Panc1 (cell line): ENCODE data around the gene CAMKK2. TPM values are rescaled to one million over a fixed set of nuclear protein-coding genes. Genes with fewer than 3 reads are reported as not detected.
"Not testable (repeated sequence)": the region's sequence is repeated elsewhere in the genome, so short reads cannot be mapped to it uniquely, and the experiment has no call there.

Experiments
- ATAC-seq: fragments of 200-7000 bp; cut with Tn5 transposase; 2 replicates; pipeline ENCODE4 v1.9.1; 2020; ENCODE audit warnings: mild to moderate bottlenecking, moderate library complexity
- BruUV-seq: library from RNA; stranded (reverse); fragments of 400-500 nt; replicated peaks from 2 replicates; lab custom pipeline; 2021; lab: Mats Ljungman, UMichigan
- CTCF ChIA-PET: fragments of 300-600 bp; sonication (Branson Sonifier 250); formaldehyde crosslinking; loops from one replicate; lab custom pipeline; 2022; ENCODE audit warnings: antibody characterized with exemption; lab: Charles Lee
- POLR2A ChIA-PET: fragments of 300-600 bp; sonication (Branson Sonifier 250); formaldehyde crosslinking; loops from one replicate; lab custom pipeline; 2022; ENCODE audit warnings: antibody characterized with exemption; lab: Charles Lee
- DNase-seq: peaks from one replicate; pipeline ENCODE4 v3.0.0-alpha.2; 2010; ENCODE audit warnings: low read depth, low spot score
- H3K27ac ChIP-seq: 2 replicates; pipeline ENCODE4 v1.5.1; 2011; ENCODE audit warnings: mild to moderate bottlenecking, low read length, inconsistent platforms
- H3K27me3 ChIP-seq: fragments of 200-500 bp; sonication (Bioruptor generic); 2 replicates; pipeline ENCODE4 v1.6.0; 2014; ENCODE audit warnings: low read length, inconsistent platforms; ENCODE audit not compliant: control insufficient read depth, insufficient read depth
- H3K36me3 ChIP-seq: fragments of 200-500 bp; sonication (Bioruptor generic); 2 replicates; pipeline ENCODE4 v1.5.1; 2014; ENCODE audit warnings: inconsistent platforms, mild to moderate bottlenecking, low read length, moderate library complexity; ENCODE audit not compliant: control insufficient read depth, insufficient read depth
- H3K4me1 ChIP-seq: 2 replicates; pipeline ENCODE4 v1.5.1; 2011; ENCODE audit warnings: inconsistent platforms, mild to moderate bottlenecking, low read length, moderate library complexity; ENCODE audit not compliant: control insufficient read depth, insufficient read depth
- H3K4me3 ChIP-seq, 2 experiments: 2 replicates each; pipeline ENCODE4 v1.5.1; 2011 to 2012; ENCODE audit warnings: low read depth in 2 of 2, low read length in 2 of 2, mild to moderate bottlenecking in 2 of 2, inconsistent platforms in 1 of 2, moderate library complexity in 1 of 2
- H3K9me3 ChIP-seq: fragments of 200-500 bp; sonication (Bioruptor generic); 2 replicates; pipeline ENCODE4 v1.5.1; 2014; ENCODE audit warnings: low read depth, mild to moderate bottlenecking, inconsistent platforms, low read length, moderate library complexity; ENCODE audit not compliant: control insufficient read depth, insufficient read depth
- CTCF ChIP-seq: fragments of 450-650 bp; IDR thresholded peaks from 2 replicates; pipeline ENCODE4 v1.5.1; 2017; ENCODE audit warnings: mild to moderate bottlenecking
- POLR2AphosphoS5 ChIP-seq: IDR thresholded peaks from 2 replicates; pipeline ENCODE4 v1.6.1; 2012; ENCODE audit warnings: mild to moderate bottlenecking, low read depth, low read length, moderate library complexity
- REST ChIP-seq, 2 experiments: IDR thresholded peaks; 2 replicates each; pipeline ENCODE4 v1.6.1; 2011 to 2012; ENCODE audit warnings: low read depth in 2 of 2, control low read depth in 1 of 2, low read length in 1 of 2, mild to moderate bottlenecking in 1 of 2, moderate library complexity in 1 of 2; ENCODE audit not compliant: insufficient read depth in 1 of 2
- SIN3A ChIP-seq: IDR thresholded peaks from 2 replicates; pipeline ENCODE4 v1.6.1; 2012; ENCODE audit warnings: low read depth, mild to moderate bottlenecking, low read length, moderate library complexity, borderline replicate concordance; ENCODE audit not compliant: insufficient read depth
- TCF7L2 ChIP-seq: IDR thresholded peaks from 2 replicates; pipeline ENCODE4 v1.6.1; 2011; ENCODE audit warnings: mild to moderate bottlenecking, low read depth, low read length, inconsistent platforms
- in situ Hi-C: cut with HindIII; loops from 2 replicates; pipeline ENCODE4 v1.10.0; 2016; ENCODE audit warnings: low sequenced_read_pairs, low pct_unique_long_range_greater_than_20kb
- intact Hi-C: fragments of 100-400 bp; cut with micrococcal nuclease; formaldehyde crosslinking; loops from one replicate; pipeline ENCODE4 v1.10.0; 2022; ENCODE audit not compliant: unreplicated experiment
- total RNA-seq: library from RNA; stranded (reverse); gene quantifications from one replicate; pipeline ENCODE4 v1.2.1, GENCODE V29; 2021; ENCODE audit not compliant: unreplicated experiment

CAMKK2 gene
- total RNA-seq, 1 experiment from 2014 or later: 37.8 TPM

DNA sequence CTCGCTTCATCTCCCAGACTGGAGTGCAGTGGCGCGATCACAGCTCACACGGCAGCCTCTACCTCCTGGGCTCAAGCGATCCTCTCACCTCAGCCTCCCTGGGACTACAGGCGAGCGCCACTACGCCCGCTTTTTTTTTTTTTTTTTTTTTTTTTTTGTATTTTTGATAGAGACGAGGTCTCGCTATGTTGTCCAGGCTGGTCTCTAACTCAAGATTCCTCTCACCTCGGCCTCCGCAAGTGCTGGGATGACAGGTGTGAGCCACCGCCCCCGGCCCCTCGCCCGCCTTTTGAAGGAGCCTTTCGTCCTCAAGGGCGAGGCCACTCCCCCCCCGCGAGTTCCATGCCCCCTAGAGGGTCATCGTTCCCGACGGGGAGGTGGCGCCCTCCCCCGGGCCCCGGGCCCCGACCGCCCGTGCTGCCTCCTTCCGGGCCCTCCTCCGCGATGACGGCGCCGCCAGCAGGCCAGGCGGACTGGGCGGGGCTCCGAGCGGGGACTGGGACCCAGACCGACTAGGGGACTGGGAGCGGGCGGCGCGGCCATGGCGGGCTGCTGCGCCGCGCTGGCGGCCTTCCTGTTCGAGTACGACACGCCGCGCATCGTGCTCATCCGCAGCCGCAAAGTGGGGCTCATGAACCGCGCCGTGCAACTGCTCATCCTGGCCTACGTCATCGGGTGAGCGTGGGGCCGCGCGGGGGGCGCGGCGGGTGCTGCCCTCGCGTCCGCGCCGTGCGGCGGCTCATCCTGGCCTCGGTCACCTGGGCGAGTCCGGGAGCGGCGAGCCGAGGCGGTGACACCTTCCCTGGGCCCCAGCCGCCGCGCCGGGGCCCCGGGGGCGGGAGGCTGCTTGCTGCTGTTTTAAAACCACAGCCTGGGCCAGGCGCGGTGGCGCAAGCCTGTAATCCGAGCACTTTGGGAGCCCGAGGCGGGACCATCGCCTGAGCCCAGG, 86.6 kb downstream of the CAMKK2 start, which contains the start of gene P2RX4:
Gene P2RX4 (plus strand): TSS at position 506 of the 949 bp plus-strand sequence. CDS start 36 bp downstream, at position 542.
- no peaks in the 10 kb centered on the region for H3K36me3 ChIP-seq
- H3K27ac ChIP-seq: peak within 1 kb of the TSS; percentile 76
- TF ChIP-seq CTCF (peak; percentile 79; the same call in 1 of the 2 replicates), REST (IDR thresholded peaks at IDR 0.05; ENCODE audit: insufficient read depth in 1 of 2, low read depth in 2 of 2, low read length in 1 of 2) (0 out of 4 replicates have a peak, but pooled peaks of 1 of the 2 experiments have one; percentile 8), TCF7L2 (no peak), SIN3A (no peak), POLR2AphosphoS5 (peak; percentile 64)
- CTCF ChIA-PET: no interaction called here
- intact Hi-C loops: no loop called here
- in situ Hi-C loops: no loop called here
- ATAC-seq (peak; percentile 98), DNase-seq (no peak)
- POLR2A ChIA-PET: interaction anchor here (0.7 kb wide), 1 partner anchor 40 kb away, joined by 3 read pairs; no protein-coding TSS in a partner anchor
- H3K27me3 ChIP-seq: no peaks in the 10 kb centered on the region; the same call in 1 of the 2 replicates
- BruUV-seq: no TSS peak
- no peaks in the 10 kb centered on the region for H3K4me1 ChIP-seq
- peak within 1 kb of the TSS; percentile 66 to 73 for H3K4me3 ChIP-seq
- H3K9me3 ChIP-seq: no peaks in the 10 kb centered on the region

DNA sequence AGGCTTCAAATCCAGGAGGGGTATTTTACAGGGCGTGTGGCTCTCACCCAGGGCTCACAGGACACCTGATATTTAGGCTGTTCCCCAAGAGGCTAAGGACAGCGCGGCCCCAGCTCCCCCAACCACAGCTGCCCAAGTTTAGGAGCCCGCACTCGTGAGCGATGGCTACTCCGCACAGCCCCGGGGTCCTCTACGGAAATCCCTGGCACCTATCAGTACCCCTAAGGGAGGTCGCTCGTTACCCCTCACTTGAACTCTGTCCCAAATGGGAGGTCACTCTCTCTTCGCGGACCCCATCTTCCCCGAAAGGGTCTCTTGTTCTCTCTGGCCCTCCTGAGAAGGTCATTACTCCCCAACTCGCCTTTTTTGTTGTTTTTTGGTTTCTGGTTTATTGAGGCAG, 87.3 kb downstream of the CAMKK2 start:
- ChIA-PET CTCF (no interaction called here), POLR2A (no interaction called here)
- peak overlapping the region; percentile 66 to 73 for H3K4me3 ChIP-seq
- no peak overlapping the region; the same call in none of the 2 replicates for H3K27ac ChIP-seq
- TF ChIP-seq TCF7L2 (no peak), REST (IDR thresholded peaks at IDR 0.05; ENCODE audit: insufficient read depth in 1 of 2, low read depth in 2 of 2, low read length in 1 of 2) (no peak), CTCF (no peak), POLR2AphosphoS5 (no peak), SIN3A (no peak)
- H3K36me3 ChIP-seq: no peaks in the 10 kb centered on the region
- DNase-seq: no peak
- H3K4me1 ChIP-seq: no peaks in the 10 kb centered on the region
- no peaks in the 10 kb centered on the region for H3K9me3 ChIP-seq
- intact Hi-C loops: no loop called here
- H3K27me3 ChIP-seq: no peaks in the 10 kb centered on the region; the same call in 1 of the 2 replicates
- no peak for ATAC-seq
- in situ Hi-C loops: no loop called here
- BruUV-seq: no TSS peak

DNA sequence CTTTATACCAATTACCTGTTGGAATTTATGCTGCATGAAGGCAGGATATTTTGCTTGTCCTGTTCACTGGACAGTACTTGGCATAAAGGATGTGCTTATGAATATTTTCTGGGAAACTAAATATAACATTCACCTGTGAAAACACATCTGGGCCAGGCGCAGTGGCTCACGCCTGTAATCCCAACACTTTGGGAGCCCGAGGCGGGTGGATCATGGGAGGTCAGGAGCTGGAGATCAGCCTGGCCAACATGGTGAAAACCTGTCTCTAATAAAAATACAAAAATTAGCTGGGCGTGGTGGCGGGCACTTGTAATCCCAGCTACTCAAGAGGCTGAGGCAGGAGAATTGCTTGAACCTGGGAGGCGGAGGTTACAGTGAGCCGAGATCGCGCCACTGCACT, 87.9 kb downstream of the CAMKK2 start:
- ATAC-seq, CTCF ChIA-PET, H3K9me3 ChIP-seq, in situ Hi-C loops, H3K36me3 ChIP-seq, H3K4me1 ChIP-seq, H3K27ac ChIP-seq, DNase-seq, intact Hi-C loops, BruUV-seq, POLR2A ChIA-PET, H3K4me3 ChIP-seq, H3K27me3 ChIP-seq: not testable (repeated sequence)
